Neural cell (in vitro differentiated cells): ENCODE measurements around the gene P4HTM.

Experiments
- CTCF ChIP-seq: fragments of 450-650 bp; IDR thresholded peaks from 2 replicates; pipeline ENCODE4 v1.5.1; 2014; ENCODE audit warnings: antibody characterized with exemption, mild to moderate bottlenecking, moderate library complexity; ENCODE audit not compliant: poor library complexity, severe bottlenecking
- EP300 ChIP-seq: fragments of 450-650 bp; conservative IDR thresholded peaks from 2 replicates; pipeline ENCODE4 v1.6.1; 2014; ENCODE audit warnings: antibody characterized with exemption, mild to moderate bottlenecking, moderate library complexity; ENCODE audit not compliant: poor library complexity, severe bottlenecking
- EZH2 ChIP-seq: fragments of 200-600, 300-800 bp; shearing (Covaris generic), sonication (generic); IDR thresholded peaks from 2 replicates; pipeline ENCODE4 v1.6.1; 2014; ENCODE audit warnings: antibody characterized with exemption, low read length, borderline replicate concordance, mild to moderate bottlenecking; ENCODE audit not compliant: insufficient read depth, poor library complexity, severe bottlenecking
- POLR2AphosphoS5 ChIP-seq: IDR thresholded peaks from 2 replicates; pipeline ENCODE4 v1.6.1; 2012
- RAD21 ChIP-seq: fragments of 450-650 bp; conservative IDR thresholded peaks from 2 replicates; pipeline ENCODE4 v1.6.1; 2014; ENCODE audit warnings: antibody characterized with exemption, mild to moderate bottlenecking, moderate library complexity
- SMC3 ChIP-seq: fragments of 450-650 bp; conservative IDR thresholded peaks from 2 replicates; pipeline ENCODE4 v1.6.1; 2014; ENCODE audit warnings: antibody characterized with exemption, mild to moderate bottlenecking, moderate library complexity; ENCODE audit not compliant: poor library complexity
- TAF1 ChIP-seq: IDR thresholded peaks from 2 replicates; pipeline ENCODE4 v1.6.1; 2012; ENCODE audit warnings: low read depth
- TF ChIP-seq, protein P1 (sequence below): IDR thresholded peaks from 2 replicates; pipeline ENCODE4 v1.6.1; 2012; ENCODE audit warnings: borderline replicate concordance

DNA sequence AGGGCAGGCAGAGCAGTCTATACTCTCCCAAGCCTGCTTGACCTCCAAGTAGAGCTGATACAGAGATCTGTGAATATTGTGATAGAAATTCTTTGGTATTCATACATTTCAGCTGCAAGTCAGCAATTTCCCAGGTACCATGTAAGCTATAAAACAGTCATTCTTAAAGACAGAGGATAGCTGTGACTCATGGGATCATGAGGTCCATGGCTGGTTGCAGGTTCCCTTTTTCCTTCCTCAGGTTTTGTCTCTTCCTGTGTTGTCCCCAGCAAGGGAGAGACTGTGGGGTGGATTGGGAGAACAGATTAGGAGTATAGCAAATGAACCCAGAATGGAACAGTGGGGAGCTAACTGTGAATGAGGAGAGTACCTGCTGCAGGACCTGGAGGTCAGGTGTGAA lies 5.4 kb upstream of the P4HTM start:
- TF ChIP-seq POLR2AphosphoS5 (no peak), SMC3 (no peak), CTCF (no peak), EZH2 (no peak), EP300 (no peak), TAF1 (no peak), RAD21 (no peak)
- TF ChIP-seq, protein P1, sequence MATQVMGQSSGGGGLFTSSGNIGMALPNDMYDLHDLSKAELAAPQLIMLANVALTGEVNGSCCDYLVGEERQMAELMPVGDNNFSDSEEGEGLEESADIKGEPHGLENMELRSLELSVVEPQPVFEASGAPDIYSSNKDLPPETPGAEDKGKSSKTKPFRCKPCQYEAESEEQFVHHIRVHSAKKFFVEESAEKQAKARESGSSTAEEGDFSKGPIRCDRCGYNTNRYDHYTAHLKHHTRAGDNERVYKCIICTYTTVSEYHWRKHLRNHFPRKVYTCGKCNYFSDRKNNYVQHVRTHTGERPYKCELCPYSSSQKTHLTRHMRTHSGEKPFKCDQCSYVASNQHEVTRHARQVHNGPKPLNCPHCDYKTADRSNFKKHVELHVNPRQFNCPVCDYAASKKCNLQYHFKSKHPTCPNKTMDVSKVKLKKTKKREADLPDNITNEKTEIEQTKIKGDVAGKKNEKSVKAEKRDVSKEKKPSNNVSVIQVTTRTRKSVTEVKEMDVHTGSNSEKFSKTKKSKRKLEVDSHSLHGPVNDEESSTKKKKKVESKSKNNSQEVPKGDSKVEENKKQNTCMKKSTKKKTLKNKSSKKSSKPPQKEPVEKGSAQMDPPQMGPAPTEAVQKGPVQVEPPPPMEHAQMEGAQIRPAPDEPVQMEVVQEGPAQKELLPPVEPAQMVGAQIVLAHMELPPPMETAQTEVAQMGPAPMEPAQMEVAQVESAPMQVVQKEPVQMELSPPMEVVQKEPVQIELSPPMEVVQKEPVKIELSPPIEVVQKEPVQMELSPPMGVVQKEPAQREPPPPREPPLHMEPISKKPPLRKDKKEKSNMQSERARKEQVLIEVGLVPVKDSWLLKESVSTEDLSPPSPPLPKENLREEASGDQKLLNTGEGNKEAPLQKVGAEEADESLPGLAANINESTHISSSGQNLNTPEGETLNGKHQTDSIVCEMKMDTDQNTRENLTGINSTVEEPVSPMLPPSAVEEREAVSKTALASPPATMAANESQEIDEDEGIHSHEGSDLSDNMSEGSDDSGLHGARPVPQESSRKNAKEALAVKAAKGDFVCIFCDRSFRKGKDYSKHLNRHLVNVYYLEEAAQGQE: no peak
